Epithelial cell of esophagus (primary cell): Measurements from ENCODE around the gene ATIC.
"Not testable (repeated sequence)": the region's sequence is repeated elsewhere in the genome, so short reads cannot be mapped to it uniquely, and the experiment has no call there.

Experiments
- DNase-seq: peaks from one replicate; pipeline ENCODE4 v3.0.0; 2010; ENCODE audit warnings: low read depth
- H3K4me3 ChIP-seq: 2 replicates; pipeline ENCODE4 v1.5.1; 2011; ENCODE audit warnings: mild to moderate bottlenecking, low read length, control low read depth
- TF ChIP-seq, protein P1 (sequence below): IDR thresholded peaks from 2 replicates; pipeline ENCODE4 v1.5.1; 2011; ENCODE audit warnings: low read depth, mild to moderate bottlenecking, low read length, control low read depth, inconsistent platforms; ENCODE audit not compliant: insufficient read depth; ENCODE audit errors: missing control alignments

ATIC gene

DNA sequence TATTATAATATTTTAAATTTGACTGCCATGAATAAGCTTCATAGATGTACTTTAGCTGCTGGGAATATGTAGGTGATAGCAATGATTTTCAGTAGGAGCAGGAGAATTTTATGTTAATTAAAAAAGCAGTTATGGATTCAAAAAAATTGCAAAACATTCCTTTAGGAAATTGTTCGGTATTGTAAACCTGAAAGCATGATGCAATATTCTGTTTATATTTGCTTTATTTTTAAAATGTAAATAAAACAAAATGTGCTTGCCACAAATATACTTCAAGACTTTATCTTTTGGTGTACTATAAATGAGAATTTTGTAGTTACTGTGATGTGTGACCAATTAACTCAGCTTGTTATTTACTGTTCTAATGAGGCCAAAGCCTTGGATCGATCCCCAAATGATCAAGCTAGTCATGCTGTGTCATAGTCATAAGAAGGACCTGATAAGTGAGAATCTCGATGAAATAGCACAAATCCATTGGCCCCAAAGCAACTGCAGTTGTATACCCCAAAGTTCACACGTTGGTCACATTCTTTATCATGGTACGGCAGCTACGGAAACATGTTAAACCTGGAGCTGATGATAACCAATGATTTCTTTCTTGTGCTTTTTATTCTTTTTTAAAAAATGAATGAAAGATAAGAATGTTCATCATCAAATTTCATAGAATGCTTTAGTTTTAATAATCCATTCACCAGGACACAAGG, 23.6 kb upstream of the ATIC start:
- TF ChIP-seq, protein P1, sequence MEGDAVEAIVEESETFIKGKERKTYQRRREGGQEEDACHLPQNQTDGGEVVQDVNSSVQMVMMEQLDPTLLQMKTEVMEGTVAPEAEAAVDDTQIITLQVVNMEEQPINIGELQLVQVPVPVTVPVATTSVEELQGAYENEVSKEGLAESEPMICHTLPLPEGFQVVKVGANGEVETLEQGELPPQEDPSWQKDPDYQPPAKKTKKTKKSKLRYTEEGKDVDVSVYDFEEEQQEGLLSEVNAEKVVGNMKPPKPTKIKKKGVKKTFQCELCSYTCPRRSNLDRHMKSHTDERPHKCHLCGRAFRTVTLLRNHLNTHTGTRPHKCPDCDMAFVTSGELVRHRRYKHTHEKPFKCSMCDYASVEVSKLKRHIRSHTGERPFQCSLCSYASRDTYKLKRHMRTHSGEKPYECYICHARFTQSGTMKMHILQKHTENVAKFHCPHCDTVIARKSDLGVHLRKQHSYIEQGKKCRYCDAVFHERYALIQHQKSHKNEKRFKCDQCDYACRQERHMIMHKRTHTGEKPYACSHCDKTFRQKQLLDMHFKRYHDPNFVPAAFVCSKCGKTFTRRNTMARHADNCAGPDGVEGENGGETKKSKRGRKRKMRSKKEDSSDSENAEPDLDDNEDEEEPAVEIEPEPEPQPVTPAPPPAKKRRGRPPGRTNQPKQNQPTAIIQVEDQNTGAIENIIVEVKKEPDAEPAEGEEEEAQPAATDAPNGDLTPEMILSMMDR, result no peak
- no peak overlapping the region for H3K4me3 ChIP-seq
- DNase-seq, result no peak

DNA sequence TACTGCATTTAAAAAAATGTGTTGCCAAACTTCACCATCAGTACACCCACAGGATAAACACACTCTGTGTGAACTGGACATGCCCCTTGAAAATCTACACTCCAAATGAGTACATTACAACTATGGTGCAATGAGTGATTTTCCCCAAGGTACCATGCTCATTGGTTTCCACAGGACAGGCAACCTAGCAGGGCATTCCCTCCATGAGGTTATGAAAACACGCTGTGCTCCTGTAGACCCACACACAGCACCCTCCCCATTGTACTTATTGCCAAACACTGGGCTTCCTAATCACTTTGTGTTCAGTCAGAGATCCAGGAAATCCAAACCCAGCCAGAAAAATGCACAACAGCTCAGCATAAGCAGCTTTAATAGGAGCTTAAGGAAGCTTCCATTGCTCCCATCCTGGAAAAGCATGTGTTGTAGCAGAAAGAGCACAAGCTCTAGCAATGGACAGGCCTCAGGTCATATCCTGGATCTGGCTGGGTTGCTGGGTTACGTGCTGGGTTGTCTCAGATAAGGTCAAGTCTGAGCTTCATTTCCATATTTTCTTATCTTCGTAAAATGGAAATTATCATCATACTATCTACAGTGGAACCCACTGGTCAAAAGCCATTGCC, 20.8 kb upstream of the ATIC start:
- DNase-seq, result no peak
- TF ChIP-seq, protein P1, result no peak
- H3K4me3 ChIP-seq, result no peak overlapping the region

DNA sequence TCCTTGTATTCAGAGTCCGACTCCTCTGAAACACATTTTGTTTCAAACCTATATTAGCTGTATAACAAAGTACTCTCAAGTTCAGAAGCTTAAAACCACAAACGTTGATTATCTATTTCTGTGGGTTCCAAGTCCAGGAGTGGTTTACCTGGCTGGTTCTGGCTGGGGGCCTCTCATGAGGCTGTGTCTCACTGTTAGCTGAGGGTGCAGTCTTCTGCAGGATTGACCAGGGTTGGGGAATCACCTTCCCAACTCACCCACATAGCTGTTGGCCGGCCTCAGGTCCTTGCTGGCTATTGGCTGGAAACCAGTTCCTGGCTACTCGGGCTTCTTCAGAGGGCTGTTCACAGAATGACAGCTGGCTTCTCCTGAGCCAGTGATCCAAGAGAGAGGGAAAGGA, 18.0 kb upstream of the ATIC start:
- no peak overlapping the region for H3K4me3 ChIP-seq
- TF ChIP-seq, protein P1, result no peak
- no peak for DNase-seq

DNA sequence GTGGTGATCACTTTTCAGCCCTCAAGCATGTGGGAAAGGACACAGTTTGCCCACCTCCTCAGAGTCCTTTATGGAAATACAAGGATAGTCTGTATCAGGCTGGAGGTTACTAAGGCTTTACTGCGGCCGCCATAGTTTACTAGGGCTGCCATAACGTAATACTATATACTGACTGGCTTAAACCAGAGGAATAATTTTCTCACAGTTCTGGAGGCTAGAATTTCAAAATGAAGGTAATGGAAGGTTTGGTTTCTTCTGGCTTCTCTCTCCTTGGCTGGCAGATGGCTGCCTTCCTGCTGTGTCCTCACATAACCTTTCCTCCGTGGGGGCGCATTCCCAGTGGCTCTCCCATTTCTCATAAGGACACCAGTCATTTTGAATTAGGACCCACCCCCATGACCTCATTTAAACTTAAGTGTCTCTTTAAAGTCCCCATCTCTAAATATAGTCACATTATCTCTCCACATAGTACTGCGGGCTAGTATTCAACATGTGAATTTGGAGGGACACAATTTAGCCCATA, 12.5 kb upstream of the ATIC start:
- no peak overlapping the region for H3K4me3 ChIP-seq
- TF ChIP-seq, protein P1, result no peak
- DNase-seq, result no peak

DNA sequence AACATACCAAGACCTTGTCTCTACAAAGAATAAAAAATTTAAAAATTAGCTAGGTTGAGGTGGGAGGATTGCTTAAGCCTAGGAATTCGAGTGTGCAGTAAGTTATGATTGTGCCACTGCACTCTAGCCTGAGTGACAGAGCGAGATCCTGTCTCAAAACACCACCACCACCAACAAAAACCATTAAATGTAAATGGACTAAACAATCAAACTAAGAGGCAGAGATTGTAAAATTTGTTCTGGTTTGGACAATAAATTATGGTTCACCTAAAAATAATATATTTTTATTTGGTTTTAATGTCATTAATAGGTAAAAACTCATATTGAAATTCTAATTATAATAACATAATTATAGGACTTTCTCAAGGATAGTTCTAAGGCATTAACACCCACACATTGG, 9.9 kb upstream of the ATIC start:
- no peak overlapping the region for H3K4me3 ChIP-seq
- TF ChIP-seq, protein P1, result no peak
- DNase-seq, result no peak

DNA sequence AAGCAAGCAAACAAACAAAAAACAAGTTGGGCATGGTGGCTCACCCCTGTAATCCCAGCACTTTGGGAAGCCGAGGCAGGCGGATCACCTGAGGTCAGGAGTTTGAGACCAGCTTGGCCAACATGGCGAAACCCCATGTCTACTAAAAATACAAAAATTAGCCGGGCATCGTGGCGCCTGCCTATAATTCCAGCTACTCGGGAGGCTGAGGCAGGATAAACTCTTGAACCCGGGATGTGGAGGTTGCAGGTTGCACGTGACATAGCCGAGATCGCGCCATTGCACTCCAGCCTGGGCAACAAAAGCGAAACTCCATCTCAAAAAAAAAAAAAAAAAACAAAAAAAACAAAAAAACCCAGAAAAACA, 617 bp upstream of the ATIC start:
- peak overlapping the region; percentile 51 for H3K4me3 ChIP-seq
- not testable (repeated sequence) for DNase-seq

DNA sequence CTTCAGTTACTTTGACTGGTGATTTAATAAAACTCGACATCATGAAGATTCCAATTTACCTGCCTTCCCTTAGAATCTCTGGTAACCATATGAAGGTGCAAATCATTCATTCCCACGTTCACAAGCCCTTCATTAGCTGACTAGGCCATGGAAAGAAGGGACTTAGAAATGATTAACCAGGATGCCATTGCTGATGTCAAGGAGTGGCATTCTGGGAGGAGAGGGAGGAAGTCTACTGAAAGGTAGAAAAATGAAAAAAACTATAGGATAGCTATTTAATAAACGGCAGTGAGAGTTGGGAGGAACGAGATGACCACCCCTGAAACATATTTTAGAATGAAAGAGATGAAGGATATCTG, 1.4 kb downstream of the ATIC start:
- TF ChIP-seq, protein P1, result no peak
- H3K4me3 ChIP-seq, result no peak overlapping the region
- DNase-seq, result no peak
